Liver (tissue), 9 donors: ENCODE measurements around the gene CKS2. TPM values are rescaled to one million over a fixed set of nuclear protein-coding genes. Genes with fewer than 3 reads are reported as not detected.

Source experiments
- DNase-seq: peaks from one replicate; pipeline ENCODE4 v3.0.0-alpha.2; 2017; ENCODE audit warnings: low spot score
- H3K27ac ChIP-seq, 2 donors: one replicate each; pipeline ENCODE4 v1.7.0; 2013; ENCODE audit warnings: inconsistent platforms in 2 of 2, low read length in 2 of 2, control low read depth in 1 of 2, low read depth in 1 of 2, mild to moderate bottlenecking in 1 of 2
- H3K27me3 ChIP-seq, 4 donors: one replicate each; pipeline versions ENCODE4 v1.6.1 to v1.7.0; 2013; ENCODE audit warnings: low read length in 3 of 4, inconsistent platforms in 1 of 4, mild to moderate bottlenecking in 1 of 4, moderate library complexity in 1 of 4; ENCODE audit not compliant: control insufficient read depth in 4 of 4, insufficient read depth in 4 of 4
- H3K36me3 ChIP-seq, 4 donors: one replicate each; pipeline versions ENCODE4 v1.6.1 to v1.7.0; 2013; ENCODE audit warnings: low read length in 3 of 4, mild to moderate bottlenecking in 3 of 4, low read depth in 1 of 4, moderate library complexity in 1 of 4; ENCODE audit not compliant: control insufficient read depth in 4 of 4, insufficient read depth in 3 of 4
- H3K4me1 ChIP-seq, 4 donors: one replicate each; pipeline versions ENCODE4 v1.6.1 to v1.7.0; 2013; ENCODE audit warnings: low read length in 3 of 4, mild to moderate bottlenecking in 3 of 4, moderate library complexity in 1 of 4; ENCODE audit not compliant: control insufficient read depth in 4 of 4, insufficient read depth in 4 of 4
- H3K4me3 ChIP-seq, 3 donors: one replicate each; pipeline versions ENCODE4 v1.6.1 to v1.7.0; 2013; ENCODE audit warnings: low read length in 3 of 3, control low read depth in 1 of 3, low read depth in 1 of 3, mild to moderate bottlenecking in 1 of 3
- H3K9ac ChIP-seq, 2 donors: one replicate each; pipeline ENCODE4 v1.7.0; 2013; ENCODE audit warnings: low read length in 2 of 2, mild to moderate bottlenecking in 2 of 2, moderate library complexity in 2 of 2, control low read depth in 1 of 2, low read depth in 1 of 2
- H3K9me3 ChIP-seq, 4 donors: one replicate each; pipeline versions ENCODE4 v1.6.1 to v1.7.0; 2013; ENCODE audit warnings: low read length in 3 of 4; ENCODE audit not compliant: control insufficient read depth in 4 of 4
- EGR1 ChIP-seq, 2 donors: IDR thresholded peaks; 2 replicates each; pipeline ENCODE4 v1.6.1; 2016 to 2018; ENCODE audit warnings: antibody characterized with exemption in 2 of 2, low read depth in 2 of 2
- FOXA1 ChIP-seq: IDR thresholded peaks from 2 replicates; pipeline ENCODE4 v1.6.1; 2016; ENCODE audit warnings: antibody characterized with exemption
- FOXA2 ChIP-seq: IDR thresholded peaks from 2 replicates; pipeline ENCODE4 v1.6.1; 2016; ENCODE audit warnings: antibody characterized with exemption
- GABPA ChIP-seq, 2 donors: IDR thresholded peaks in 1 of 2; conservative IDR thresholded peaks in 1 of 2; 2 replicates each; pipeline ENCODE4 v1.6.1; 2016; ENCODE audit warnings: antibody characterized with exemption in 2 of 2, mild to moderate bottlenecking in 1 of 2, moderate library complexity in 1 of 2
- HNF4A ChIP-seq, 2 donors: conservative IDR thresholded peaks; 2 replicates each; pipeline ENCODE4 v1.6.1; 2016; ENCODE audit warnings: antibody characterized with exemption in 2 of 2, mild to moderate bottlenecking in 2 of 2
- HNF4G ChIP-seq: IDR thresholded peaks from 2 replicates; pipeline ENCODE4 v1.6.1; 2016; ENCODE audit warnings: antibody characterized with exemption
- JUND ChIP-seq, 2 donors: IDR thresholded peaks; 2 replicates each; pipeline ENCODE4 v1.6.1; 2016; ENCODE audit warnings: antibody characterized with exemption in 2 of 2
- NR2F2 ChIP-seq: IDR thresholded peaks from 2 replicates; pipeline ENCODE4 v1.6.1; 2016; ENCODE audit warnings: antibody characterized with exemption
- RAD21 ChIP-seq, 2 donors: IDR thresholded peaks; 2 replicates each; pipeline ENCODE4 v1.6.1; 2016; ENCODE audit warnings: antibody characterized with exemption in 2 of 2, mild to moderate bottlenecking in 2 of 2
- REST ChIP-seq: IDR thresholded peaks from 2 replicates; pipeline ENCODE4 v1.6.1; 2016; ENCODE audit warnings: antibody characterized with exemption, mild to moderate bottlenecking
- RXRA ChIP-seq, 2 donors: IDR thresholded peaks; 2 replicates each; pipeline ENCODE4 v1.6.1; 2017 to 2018; ENCODE audit warnings: antibody characterized with exemption in 2 of 2, mild to moderate bottlenecking in 1 of 2
- SP1 ChIP-seq: IDR thresholded peaks from 2 replicates; pipeline ENCODE4 v1.6.1; 2018; ENCODE audit warnings: antibody characterized with exemption, mild to moderate bottlenecking
- YY1 ChIP-seq: IDR thresholded peaks from 2 replicates; pipeline ENCODE4 v1.6.1; 2016; ENCODE audit warnings: antibody characterized with exemption, mild to moderate bottlenecking
- ZBTB33 ChIP-seq: IDR thresholded peaks from 2 replicates; pipeline ENCODE4 v1.6.1; 2016; ENCODE audit warnings: antibody characterized with exemption
- WGBS: extraction: QIAGEN DNeasy Blood & Tissue Kit; methylation state at CpG from one replicate; pipeline ENCODE4 v1.1.7; 2013; 5-methylcytosine and 5-hydroxymethylcytosine counted together
- polyA plus RNA-seq, 2 donors: library from polyadenylated mRNA; stranded (reverse) in 1 of 2; unstranded in 1 of 2; fragments of 200-250 nt in 1 of 2; fragments of >200 nt in 1 of 2; fragmentation: Nextera tagmentation in 1 of 2; extraction: Ambion mirVana in 1 of 2; gene quantifications; one replicate each; pipeline versions ENCODE4 v1.2.1 to v1.2.3, GENCODE V29; 2013 to 2015
- total RNA-seq, 2 donors: library from RNA; depleted of rRNA; stranded (reverse); fragments of >200 nt; gene quantifications; one replicate each; pipeline ENCODE4 v1.2.3, GENCODE V29; 2014
- TF ChIP-seq, protein P1 (sequence below): IDR thresholded peaks from 2 replicates; pipeline ENCODE4 v1.6.1; 2016; ENCODE audit warnings: antibody characterized with exemption
- donor health status: healthy.
- donor health status: healthy.
- donor health status: healthy.
- donor health status: healthy.
- donor health status: healthy.

Gene CKS2
- total and polyA plus RNA-seq, 4 donors: 3.1 to 79.7 (median 17.7) TPM

GRCh38 chr9:89354471-89354870 is 43.5 kb downstream of the CKS2 start:
- Histone ChIP-seq H3K4me1 (peaks cover 22 to 43% (median 33%) of the 10 kb centered on the region in 4 donors), H3K36me3 (peaks cover 2 to 32% (median 19%) of the 10 kb centered on the region in 4 donors), H3K9ac (no peak overlapping the region), H3K27ac (no peak overlapping the region), H3K4me3 (no peak overlapping the region), H3K9me3 (no peaks in the 10 kb centered on the region), H3K27me3 (no peaks in the 10 kb centered on the region)
- WGBS: 98% methylated on average over 6 of the region's 6 CpGs
- TF ChIP-seq JUND (IDR thresholded peaks at IDR 0.05) (no peak), YY1 (no peak), EGR1 (IDR thresholded peaks at IDR 0.05; ENCODE audit: low read depth in 2 of 2) (no peak), NR2F2 (no peak), REST (no peak), GABPA (IDR thresholded peaks at IDR 0.05 in 1 of 2, conservative IDR thresholded peaks at IDR 0.05 in 1 of 2) (no peak), FOXA1 (no peak), HNF4A (conservative IDR thresholded peaks at IDR 0.05) (no peak), FOXA2 (no peak), SP1 (no peak), RXRA (IDR thresholded peaks at IDR 0.05) (no peak), HNF4G (no peak), ZBTB33 (no peak), RAD21 (IDR thresholded peaks at IDR 0.05) (no peak)
- TF ChIP-seq, protein P1, sequence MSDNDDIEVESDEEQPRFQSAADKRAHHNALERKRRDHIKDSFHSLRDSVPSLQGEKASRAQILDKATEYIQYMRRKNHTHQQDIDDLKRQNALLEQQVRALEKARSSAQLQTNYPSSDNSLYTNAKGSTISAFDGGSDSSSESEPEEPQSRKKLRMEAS: no peak
- DNase-seq: no peak

GRCh38 chr9:89356782-89357181 is 45.8 kb downstream of the CKS2 start:
- H3K4me3 ChIP-seq: no peak overlapping the region
- peak; percentile 31 for DNase-seq
- H3K36me3 ChIP-seq: peaks cover 8 to 44% (median 30%) of the 10 kb centered on the region in 4 donors
- no peaks in the 10 kb centered on the region for H3K27me3 ChIP-seq
- WGBS: 92% methylated on average over 2 of the region's 2 CpGs
- H3K9ac ChIP-seq: no peak overlapping the region
- H3K4me1 ChIP-seq: peaks cover 16 to 28% (median 20%) of the 10 kb centered on the region in 4 donors
- H3K9me3 ChIP-seq: no peaks in the 10 kb centered on the region
- TF ChIP-seq FOXA1 (no peak), HNF4G (no peak), RXRA (IDR thresholded peaks at IDR 0.05) (no peak), YY1 (no peak), FOXA2 (no peak), JUND (IDR thresholded peaks at IDR 0.05) (no peak), NR2F2 (no peak), EGR1 (IDR thresholded peaks at IDR 0.05; ENCODE audit: low read depth in 2 of 2) (no peak), SP1 (no peak), RAD21 (IDR thresholded peaks at IDR 0.05) (no peak), HNF4A (conservative IDR thresholded peaks at IDR 0.05) (no peak)
- TF ChIP-seq, protein P1: no peak
- H3K27ac ChIP-seq: peak overlapping the region in 1 of 2 donors; percentile 40
